Peyer's patch (tissue), 4 donors: ENCODE data around the gene TSPAN16. TPM values are rescaled to one million over a fixed set of nuclear protein-coding genes. Genes with fewer than 3 reads are reported as not detected.

Source experiments
- DNase-seq, 3 donors: peaks; one replicate each; pipeline ENCODE4 v3.0.0-alpha.2; 2017 to 2019
- H3K27ac ChIP-seq, 4 donors: fragments of 200-600 bp; sonication (generic); one replicate each; pipeline ENCODE4 v1.5.1; 2016 to 2019
- H3K27me3 ChIP-seq, 2 donors: fragments of 200-600 bp; sonication (generic); one replicate each; pipeline ENCODE4 v1.5.1; 2019
- H3K36me3 ChIP-seq, 3 donors: fragments of 200-600 bp; sonication (generic); one replicate each; pipeline ENCODE4 v1.5.1; 2016 to 2019
- H3K4me1 ChIP-seq, 4 donors: fragments of 200-600 bp; sonication (generic); one replicate each; pipeline ENCODE4 v1.5.1; 2016 to 2019
- H3K4me3 ChIP-seq, 4 donors: fragments of 200-600 bp; sonication (generic); 1 replicate in 3 of 4; 2 replicates in 1 of 4; pipeline ENCODE4 v1.5.1; 2016 to 2019; ENCODE audit warnings: mild to moderate bottlenecking in 1 of 4
- H3K9me3 ChIP-seq, 4 donors: fragments of 200-600 bp; sonication (generic); one replicate each; pipeline ENCODE4 v1.5.1; 2016 to 2019; ENCODE audit warnings: mild to moderate bottlenecking in 1 of 4
- POLR2A ChIP-seq, 2 donors: fragments of 450-650 bp; IDR thresholded peaks; one replicate each; pipeline ENCODE4 v1.5.1; 2017; ENCODE audit warnings: antibody characterized with exemption in 2 of 2, mild to moderate bottlenecking in 2 of 2, moderate library complexity in 2 of 2
- total RNA-seq, 4 donors: library from RNA; depleted of rRNA; stranded (reverse); fragments of >200 nt; gene quantifications; one replicate each; pipeline ENCODE4 v1.1.0, GENCODE V29; 2016
- TF ChIP-seq, protein P1 (sequence below), 6 experiments: fragments of 450-650 bp in 4 of 6; fragments of 200-600 bp in 2 of 6; sonication (generic) in 1 of 6; IDR thresholded peaks; one replicate each; pipeline ENCODE4 v1.5.1; 2017 to 2019; ENCODE audit warnings: antibody characterized with exemption in 6 of 6, mild to moderate bottlenecking in 3 of 6, moderate library complexity in 1 of 6

The TSPAN16 gene
- total RNA-seq, 4 donors from 2014 or later, result not detected

DNA sequence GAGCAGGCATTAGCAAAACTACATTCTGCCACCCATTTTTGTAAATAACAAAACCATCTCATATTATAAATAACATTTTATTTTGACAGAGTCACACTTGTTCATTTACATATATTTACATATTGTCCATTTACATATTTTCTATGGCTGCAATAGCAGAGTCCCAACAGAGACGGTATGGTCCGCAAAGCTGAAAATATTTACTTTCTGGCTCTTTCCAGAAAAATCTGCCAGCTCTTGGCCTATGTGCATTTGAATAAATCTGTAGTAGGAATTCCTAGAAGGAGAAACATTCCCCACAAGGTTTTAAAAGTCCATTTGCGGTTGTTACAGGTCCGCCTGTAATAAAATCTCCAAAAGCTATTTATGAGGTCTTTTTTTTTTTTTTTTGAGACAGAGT is 5.7 kb upstream of the TSPAN16 start:
- H3K9me3 ChIP-seq, result no peaks in the 10 kb centered on the region
- H3K36me3 ChIP-seq, result no peaks in the 10 kb centered on the region
- no peak overlapping the region for H3K4me3 ChIP-seq
- H3K4me1 ChIP-seq, result peaks cover 0 to 5% (median 0%) of the 10 kb centered on the region in 4 donors
- H3K27me3 ChIP-seq, result no peaks in the 10 kb centered on the region
- DNase-seq, result no peak
- TF ChIP-seq, protein P1, sequence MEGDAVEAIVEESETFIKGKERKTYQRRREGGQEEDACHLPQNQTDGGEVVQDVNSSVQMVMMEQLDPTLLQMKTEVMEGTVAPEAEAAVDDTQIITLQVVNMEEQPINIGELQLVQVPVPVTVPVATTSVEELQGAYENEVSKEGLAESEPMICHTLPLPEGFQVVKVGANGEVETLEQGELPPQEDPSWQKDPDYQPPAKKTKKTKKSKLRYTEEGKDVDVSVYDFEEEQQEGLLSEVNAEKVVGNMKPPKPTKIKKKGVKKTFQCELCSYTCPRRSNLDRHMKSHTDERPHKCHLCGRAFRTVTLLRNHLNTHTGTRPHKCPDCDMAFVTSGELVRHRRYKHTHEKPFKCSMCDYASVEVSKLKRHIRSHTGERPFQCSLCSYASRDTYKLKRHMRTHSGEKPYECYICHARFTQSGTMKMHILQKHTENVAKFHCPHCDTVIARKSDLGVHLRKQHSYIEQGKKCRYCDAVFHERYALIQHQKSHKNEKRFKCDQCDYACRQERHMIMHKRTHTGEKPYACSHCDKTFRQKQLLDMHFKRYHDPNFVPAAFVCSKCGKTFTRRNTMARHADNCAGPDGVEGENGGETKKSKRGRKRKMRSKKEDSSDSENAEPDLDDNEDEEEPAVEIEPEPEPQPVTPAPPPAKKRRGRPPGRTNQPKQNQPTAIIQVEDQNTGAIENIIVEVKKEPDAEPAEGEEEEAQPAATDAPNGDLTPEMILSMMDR (IDR thresholded peaks at IDR 0.05), result no peak
- TF ChIP-seq POLR2A (IDR thresholded peaks at IDR 0.05), result no peak
- H3K27ac ChIP-seq, result no peak overlapping the region

DNA sequence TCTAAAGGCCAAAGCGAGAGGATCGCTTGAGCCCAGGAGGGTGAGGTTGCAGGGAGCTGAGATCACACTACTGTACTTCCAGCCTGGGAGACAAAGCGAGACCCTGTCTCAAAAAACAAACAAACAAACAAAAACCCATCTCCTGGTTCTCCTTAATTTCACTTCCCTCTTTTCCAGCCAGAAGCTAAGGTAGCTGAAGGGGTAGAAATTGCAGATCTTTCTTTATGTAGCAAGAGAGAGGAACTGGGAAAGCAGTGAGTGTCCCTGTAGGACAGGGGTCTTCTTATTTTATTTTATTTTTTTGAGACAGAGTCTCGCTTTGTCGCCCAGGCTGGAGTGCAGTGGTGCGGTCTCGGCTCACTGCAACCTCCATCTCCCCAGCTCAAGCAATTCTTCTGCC is 4.5 kb upstream of the TSPAN16 start:
- Histone ChIP-seq H3K4me3 (no peak overlapping the region), H3K36me3 (no peaks in the 10 kb centered on the region), H3K27me3 (no peaks in the 10 kb centered on the region), H3K4me1 (peaks cover 0 to 5% (median 0%) of the 10 kb centered on the region in 4 donors), H3K27ac (no peak overlapping the region), H3K9me3 (no peaks in the 10 kb centered on the region)
- DNase-seq, result no peak
- TF ChIP-seq POLR2A (IDR thresholded peaks at IDR 0.05), result no peak
- TF ChIP-seq, protein P1 (IDR thresholded peaks at IDR 0.05), result no peak

DNA sequence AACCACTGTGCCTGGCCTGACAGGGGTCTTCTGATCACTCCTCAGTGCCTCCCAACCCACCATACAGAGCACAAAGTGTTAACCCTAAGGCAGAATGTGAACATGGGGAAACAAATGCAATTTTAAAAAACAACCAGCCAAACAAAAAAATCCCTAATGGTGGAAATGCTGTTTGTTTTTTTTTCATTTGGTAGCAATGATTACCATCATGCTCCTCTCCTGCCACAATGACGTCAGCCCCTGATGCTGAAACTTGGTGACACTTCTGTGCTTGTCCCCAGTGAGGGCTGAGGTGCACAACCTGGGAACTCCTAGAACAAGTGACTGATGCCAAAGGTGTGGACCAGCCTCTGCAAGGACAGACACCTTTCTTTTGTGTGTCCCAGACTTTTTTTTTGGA is 4.0 kb upstream of the TSPAN16 start:
- no peak overlapping the region for H3K4me3 ChIP-seq
- no peak for DNase-seq
- TF ChIP-seq, protein P1 (IDR thresholded peaks at IDR 0.05), result no peak
- no peak for TF ChIP-seq POLR2A (IDR thresholded peaks at IDR 0.05)
- no peaks in the 10 kb centered on the region for H3K9me3 ChIP-seq
- H3K27ac ChIP-seq, result no peak overlapping the region
- no peaks in the 10 kb centered on the region for H3K27me3 ChIP-seq
- no peaks in the 10 kb centered on the region for H3K36me3 ChIP-seq
- H3K4me1 ChIP-seq, result peaks cover 0 to 5% (median 0%) of the 10 kb centered on the region in 4 donors

DNA sequence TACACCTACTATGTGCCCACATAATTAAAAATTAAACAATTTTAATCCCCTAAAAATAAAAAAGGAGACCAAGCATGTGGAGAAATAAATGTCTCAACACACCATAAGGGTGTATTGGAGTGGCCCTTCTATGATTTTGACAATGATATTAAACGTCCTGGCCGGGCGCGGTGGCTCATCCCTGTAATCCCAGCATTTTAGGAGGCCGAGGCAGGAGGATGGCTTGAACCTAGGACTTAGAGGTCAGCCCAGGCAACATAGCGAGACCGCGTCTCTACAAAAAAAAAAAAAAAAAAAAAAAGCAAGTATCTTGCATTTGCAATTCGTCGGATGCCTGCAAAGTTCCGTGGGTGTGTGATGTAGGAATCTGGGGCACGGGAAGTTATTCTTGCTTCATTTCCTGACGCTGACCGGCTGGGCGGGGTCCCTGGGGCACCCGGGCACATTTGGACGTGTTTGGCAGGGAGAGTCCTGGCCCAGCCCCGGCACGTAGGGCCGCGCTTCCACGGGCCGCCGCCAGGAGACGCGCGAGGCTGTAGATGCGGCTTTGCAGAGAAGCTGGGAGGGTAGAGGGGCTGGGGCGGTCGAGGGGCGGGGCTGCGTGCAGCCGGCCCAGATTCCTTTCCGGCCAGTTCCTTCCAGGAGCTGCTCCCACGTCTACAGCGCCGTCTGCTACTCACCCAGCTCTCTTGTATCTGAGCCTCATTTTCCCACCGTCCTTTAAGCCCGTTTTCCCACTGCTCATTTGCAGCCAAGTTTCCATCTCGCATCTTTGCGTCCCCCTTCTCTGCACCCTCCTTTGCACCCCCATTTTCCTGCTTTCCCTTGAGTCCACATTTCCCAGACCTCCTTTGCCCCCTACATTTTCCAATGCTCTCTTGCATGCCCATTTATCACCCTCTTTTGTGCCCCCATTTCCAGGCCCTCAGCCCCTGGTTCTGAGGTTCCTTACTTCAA is 2.2 kb upstream of the TSPAN16 start:
- H3K9me3 ChIP-seq, result no peaks in the 10 kb centered on the region
- DNase-seq, result peak; percentile 78 to 94 (median 93)
- H3K4me1 ChIP-seq, result peaks cover 0 to 5% (median 0%) of the 10 kb centered on the region in 4 donors
- no peaks in the 10 kb centered on the region for H3K27me3 ChIP-seq
- TF ChIP-seq POLR2A (IDR thresholded peaks at IDR 0.05), result no peak
- TF ChIP-seq, protein P1 (IDR thresholded peaks at IDR 0.05), result peak; percentile 77 to 97 (median 94)
- H3K27ac ChIP-seq, result no peak overlapping the region
- H3K4me3 ChIP-seq, result peak overlapping the region in 2 of 4 donors; percentile 5 to 6
- no peaks in the 10 kb centered on the region for H3K36me3 ChIP-seq

DNA sequence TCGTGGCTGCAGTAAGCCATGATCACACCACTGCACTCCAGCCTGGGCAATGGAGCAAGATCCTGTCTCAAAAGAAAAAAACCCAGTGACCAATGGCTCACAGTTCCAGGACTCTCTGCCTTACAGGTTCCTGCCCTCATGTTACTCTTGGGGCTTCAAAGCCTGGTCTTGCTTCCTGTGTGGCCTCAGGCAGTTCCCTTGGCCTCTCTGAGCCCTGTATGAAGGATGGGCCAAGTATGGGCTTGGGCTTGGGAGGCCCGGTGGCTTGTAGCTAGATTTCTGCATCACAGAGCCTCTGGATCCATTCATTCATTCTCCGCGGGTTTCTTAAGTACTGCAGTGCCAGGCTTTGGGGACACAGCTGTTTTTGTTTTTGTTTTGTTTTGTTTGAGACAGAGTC is 780 bp upstream of the TSPAN16 start:
- Histone ChIP-seq H3K36me3 (no peaks in the 10 kb centered on the region), H3K27me3 (no peaks in the 10 kb centered on the region), H3K27ac (no peak overlapping the region), H3K4me1 (peaks cover 0 to 5% (median 0%) of the 10 kb centered on the region in 4 donors), H3K9me3 (no peaks in the 10 kb centered on the region), H3K4me3 (no peak overlapping the region)
- no peak for DNase-seq
- no peak for TF ChIP-seq POLR2A (IDR thresholded peaks at IDR 0.05)
- TF ChIP-seq, protein P1 (IDR thresholded peaks at IDR 0.05), result no peak
